ENCODE data around the gene CD300A.

CD300A gene

GRCh38 chr17:74455821-74456220, 10.6 kb upstream of the CD300A start:
- DNase-seq, result no peak

- DNase-seq, result peak; percentile 50
These were observed 9.2 kb upstream of the CD300A start for GRCh38 chr17:74457146-74457819.

- no peak for DNase-seq
These were observed 8.6 kb upstream of the CD300A start for GRCh38 chr17:74457820-74458166.

- no peak for DNase-seq
These were observed 7.6 kb upstream of the CD300A start for GRCh38 chr17:74458835-74459234.

- DNase-seq, result no peak
These were observed 6.8 kb upstream of the CD300A start for GRCh38 chr17:74459622-74460021.

- no peak for DNase-seq
These were observed 6.2 kb upstream of the CD300A start for GRCh38 chr17:74460241-74460640.

DNA sequence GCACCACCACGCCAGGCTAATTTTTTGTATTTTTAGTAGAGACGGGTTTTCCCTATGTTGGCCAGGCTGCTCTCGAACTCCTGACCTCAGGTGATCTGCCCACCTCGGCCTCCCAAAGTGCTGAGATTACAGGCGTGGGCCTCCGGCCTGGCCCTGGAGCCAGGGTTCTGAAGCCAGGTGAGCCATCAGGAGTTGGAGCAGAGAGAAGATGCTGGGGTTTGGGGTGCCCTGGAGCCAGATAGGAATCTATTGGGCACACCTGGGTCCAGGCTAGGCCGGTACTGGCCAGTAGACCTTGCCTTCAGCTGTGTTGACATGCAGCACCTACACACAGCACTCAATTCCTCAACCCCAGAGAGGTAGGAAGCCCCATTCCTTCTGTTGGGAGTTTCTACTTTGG, 5.4 kb upstream of the CD300A start:
- DNase-seq, result no peak

DNA sequence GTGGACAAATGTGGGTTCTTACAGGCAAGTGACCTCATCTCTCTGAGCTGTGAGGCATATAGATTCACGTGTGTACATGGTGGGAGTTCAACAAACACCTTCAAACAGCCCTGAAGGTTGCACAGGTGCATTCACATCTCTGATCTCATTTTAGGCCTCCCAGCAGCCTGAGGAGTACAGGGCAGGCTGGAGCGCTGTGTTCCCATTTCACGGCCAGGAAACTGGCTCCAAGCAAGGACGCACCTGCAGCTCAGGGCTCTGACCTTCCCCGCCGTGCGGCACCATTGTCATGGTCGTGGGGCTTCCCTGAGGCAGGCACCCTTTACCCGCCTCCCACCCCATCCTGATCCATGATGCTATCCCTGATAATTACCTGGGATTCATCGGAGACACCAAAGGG, 4.8 kb upstream of the CD300A start:
- no peak for DNase-seq

GRCh38 chr17:74464730-74465377, 1.6 kb upstream of the CD300A start:
- no peak for DNase-seq

DNA sequence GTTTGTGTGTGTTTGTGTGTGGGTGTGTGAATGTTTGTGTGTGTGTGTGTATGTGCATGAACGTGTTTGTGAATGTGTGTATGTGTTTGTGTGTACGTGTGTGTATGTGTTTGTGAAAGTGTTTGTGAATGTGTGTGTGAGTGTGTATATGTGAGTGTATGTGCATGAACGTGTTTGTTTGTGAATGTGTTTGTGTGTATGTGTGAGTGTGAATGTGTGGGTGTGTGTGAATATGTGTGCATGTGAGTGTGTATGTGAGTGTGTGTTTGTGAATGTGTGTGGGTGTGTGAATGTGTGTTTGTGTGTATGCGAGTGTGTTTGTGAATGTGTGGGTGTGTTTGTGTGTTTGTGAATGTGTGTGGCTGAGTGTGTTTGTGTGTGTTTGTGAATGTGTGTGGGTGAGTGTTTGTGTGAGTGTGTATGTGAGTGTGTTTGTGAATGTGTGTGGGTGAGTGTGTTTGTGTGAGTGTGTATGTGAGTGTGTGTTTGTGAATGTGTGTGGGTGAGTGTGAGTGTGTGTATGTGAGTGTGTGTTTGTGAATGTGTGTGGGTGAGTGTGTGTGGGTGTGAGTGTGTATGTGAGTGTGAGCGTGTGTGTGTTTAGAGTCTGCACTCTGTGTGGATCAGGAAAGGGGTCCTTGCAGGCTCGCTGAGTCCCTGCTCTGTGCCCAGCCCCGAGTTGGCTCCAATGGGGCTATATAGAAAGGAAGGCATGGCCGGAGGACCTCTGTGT, 890 bp upstream of the CD300A start:
- DNase-seq, result no peak

- no peak for DNase-seq
These were observed 372 bp downstream of the CD300A start for GRCh38 chr17:74466828-74467184.

DNA sequence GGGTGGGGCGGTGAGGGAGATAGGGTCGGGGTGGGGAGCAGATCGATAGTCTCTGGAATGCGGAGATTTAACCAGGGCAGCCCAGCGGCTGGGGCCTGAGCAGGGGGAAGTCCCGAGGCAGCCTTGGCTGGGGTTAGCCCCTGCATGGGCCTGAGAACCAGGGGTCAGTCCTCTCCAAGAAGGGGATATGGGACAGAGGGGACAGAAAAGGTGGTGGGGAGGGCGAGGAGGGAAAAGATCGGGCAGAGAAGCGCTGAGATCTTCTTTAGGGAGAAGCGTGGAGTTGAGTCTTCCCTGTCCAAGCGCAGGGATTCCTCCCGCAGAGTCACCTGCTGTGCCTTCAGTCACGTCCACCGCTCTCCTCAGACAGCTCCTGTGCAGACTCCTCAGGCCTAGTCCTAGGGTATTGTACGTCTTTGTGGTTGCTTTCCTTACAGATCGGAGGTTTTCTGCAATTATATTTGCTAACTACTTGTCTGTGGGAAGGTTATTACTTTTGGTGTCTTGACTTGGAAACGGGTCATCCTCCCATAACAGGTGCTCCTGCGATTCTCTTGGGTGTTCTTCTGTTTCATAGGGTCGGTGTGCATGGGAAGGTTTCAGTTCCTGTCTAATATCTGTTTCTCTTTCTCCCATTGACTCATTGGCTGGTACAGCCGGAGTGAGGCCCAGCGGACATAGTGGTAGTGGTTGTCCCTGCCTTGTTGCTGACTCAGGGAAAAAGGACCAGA, 952 bp downstream of the CD300A start:
- DNase-seq, result no peak

DNA sequence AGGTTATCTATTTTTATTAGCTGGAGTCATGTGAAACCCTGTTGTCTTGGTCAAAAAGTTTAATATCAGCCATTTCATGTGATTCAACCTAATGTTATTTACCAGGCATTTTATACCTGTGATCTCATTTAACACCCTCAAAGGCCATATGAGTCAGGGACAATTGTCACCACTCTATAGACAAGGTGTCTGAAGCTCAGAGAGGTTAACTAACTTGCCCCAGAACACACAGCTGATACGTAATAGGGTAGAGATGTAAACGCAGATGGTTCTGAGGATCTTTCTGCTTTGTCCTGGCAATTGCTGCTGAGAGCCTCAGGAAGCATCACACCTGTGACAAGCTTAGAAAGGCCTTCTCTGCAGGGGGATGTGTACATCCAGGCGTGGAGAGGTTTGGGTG, 4.9 kb downstream of the CD300A start:
- no peak for DNase-seq

DNA sequence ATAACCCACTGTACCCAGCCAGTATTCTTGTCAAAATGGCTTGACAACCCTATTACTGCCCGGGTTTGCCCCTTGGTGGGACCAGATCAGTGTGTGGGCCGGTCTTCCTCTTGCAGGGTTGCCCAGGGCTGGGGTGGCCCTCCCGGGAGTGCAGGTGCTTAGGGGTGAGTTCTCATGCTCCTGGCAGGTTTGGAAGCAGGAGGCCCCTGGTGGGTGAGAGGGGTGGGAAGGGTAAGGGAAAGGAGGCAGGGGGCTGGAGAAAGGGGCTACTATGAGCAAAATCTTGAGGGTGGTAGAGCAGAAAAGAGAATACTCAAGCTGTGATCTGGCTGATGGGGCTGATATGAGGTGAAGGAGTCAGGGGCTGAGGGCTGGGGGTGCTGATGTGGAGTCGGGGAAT, 6.5 kb downstream of the CD300A start:
- no peak for DNase-seq

- DNase-seq, result no peak
These were observed 6.9 kb downstream of the CD300A start for GRCh38 chr17:74473294-74473693.

DNA sequence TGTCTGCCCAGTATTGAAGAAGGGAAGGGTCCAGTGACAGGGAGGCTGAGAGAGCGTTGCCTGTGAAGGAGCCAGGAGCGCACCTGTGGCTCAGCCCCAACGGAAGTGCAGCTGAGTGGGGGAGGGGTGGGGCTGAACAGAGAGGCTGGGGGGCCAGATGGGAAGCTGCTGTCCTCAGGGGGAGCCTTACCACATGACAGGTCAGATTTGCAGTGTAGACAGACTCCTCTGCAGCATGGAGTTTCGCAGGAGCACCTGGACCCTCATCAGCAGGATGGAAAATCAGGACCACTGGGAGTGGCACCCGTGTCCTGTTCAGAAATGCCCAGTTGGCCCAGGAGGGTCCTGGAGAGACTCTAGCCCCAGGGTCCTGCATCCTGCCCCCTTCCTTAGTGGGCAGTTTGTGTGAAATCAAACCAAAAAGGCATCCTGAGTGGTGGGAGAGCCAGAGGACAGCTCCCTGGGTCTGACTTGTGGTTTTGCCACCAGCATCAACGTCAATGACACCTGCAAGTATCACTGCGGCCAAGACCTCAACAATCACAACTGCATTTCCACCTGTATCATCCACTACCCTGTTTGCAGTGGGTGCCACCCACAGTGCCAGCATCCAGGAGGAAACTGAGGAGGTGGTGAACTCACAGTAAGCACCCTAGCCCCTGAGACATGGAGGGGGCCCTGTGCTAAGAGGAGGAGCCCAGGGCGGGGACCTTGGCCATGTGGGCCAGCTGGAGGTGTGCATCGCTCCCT, 7.8 kb downstream of the CD300A start:
- no peak for DNase-seq

DNA sequence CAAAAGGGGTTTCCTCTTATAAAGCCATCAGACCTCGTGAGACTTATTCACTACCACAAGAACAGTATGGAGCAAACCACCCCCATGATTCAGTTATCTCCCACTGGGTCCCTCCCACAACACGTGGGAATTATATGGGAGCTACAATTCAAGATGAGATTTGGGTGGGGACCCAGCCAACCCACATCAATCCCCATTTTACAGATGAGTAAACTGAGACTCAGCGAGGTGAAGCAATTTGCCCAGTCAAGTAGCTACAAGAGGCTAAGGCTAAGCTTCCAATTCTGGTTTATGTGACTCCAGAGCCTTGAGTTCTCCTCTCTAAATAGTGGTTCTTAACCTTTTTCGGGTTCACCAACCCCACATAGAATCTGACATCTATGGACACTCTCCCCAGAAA, 8.8 kb downstream of the CD300A start:
- DNase-seq, result no peak

- DNase-seq, result no peak
These were observed 11.0 kb downstream of the CD300A start for GRCh38 chr17:74477411-74477810.

- no peak for DNase-seq
These were observed 12.1 kb downstream of the CD300A start for GRCh38 chr17:74478420-74479100.

DNA sequence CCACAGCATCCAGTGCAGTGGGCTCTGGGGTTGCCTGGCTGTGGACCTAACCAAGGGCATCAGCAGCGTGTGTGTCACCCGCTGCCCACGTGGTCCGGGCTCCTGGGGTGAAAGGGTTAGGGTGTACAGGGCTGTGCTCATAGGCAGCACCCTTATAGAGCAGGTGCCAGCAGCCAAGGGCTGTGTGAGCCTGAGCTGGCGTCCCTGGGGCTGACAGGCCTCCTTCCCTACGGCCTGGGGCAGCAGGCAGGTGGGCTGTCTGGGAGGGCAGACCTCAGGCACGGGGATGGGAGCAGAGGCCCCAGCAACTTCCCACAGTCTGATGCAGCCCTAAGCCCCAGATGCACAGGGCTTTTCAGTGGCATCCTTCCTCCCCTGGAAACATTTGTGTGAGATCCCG, 13.9 kb downstream of the CD300A start:
- no peak for DNase-seq

DNA sequence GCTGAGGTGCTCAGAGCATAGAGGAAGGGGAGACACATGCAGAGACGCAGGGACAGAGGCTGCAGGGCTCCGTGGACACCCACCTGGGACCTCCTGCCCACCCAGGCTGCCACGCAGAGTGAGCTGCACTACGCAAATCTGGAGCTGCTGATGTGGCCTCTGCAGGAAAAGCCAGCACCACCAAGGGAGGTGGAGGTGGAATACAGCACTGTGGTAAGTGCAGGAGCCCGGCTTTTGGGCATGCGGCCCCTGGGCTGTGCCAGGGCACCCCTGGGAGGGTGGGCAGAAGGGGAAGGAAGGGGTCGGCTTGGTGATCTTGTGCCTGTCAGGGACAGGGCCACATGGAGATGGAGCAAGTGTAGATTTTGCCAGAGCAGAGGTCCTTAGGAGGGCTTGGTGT, 15.2 kb downstream of the CD300A start:
- DNase-seq, result no peak

- DNase-seq, result no peak
These were observed 17.6 kb downstream of the CD300A start for GRCh38 chr17:74484066-74484465.
